Stomach (tissue), 4 donors: ENCODE results near the gene DDB1.

Source experiments
- POLR2AphosphoS5 ChIP-seq, 3 donors: sonication (generic); formaldehyde crosslinking; IDR thresholded peaks; one replicate each; pipeline ENCODE4 v1.6.1; 2016; ENCODE audit warnings: antibody characterized with exemption in 3 of 3
- TF ChIP-seq, protein P1 (sequence below), 7 experiments: fragments of 450-650 bp in 4 of 7; fragments of 200-600 bp in 3 of 7; sonication (generic) in 3 of 7; IDR thresholded peaks; one replicate each; pipeline ENCODE4 v1.5.1; 2016 to 2019; ENCODE audit warnings: antibody characterized with exemption in 7 of 7, control low read depth in 2 of 7, mild to moderate bottlenecking in 1 of 7

DNA sequence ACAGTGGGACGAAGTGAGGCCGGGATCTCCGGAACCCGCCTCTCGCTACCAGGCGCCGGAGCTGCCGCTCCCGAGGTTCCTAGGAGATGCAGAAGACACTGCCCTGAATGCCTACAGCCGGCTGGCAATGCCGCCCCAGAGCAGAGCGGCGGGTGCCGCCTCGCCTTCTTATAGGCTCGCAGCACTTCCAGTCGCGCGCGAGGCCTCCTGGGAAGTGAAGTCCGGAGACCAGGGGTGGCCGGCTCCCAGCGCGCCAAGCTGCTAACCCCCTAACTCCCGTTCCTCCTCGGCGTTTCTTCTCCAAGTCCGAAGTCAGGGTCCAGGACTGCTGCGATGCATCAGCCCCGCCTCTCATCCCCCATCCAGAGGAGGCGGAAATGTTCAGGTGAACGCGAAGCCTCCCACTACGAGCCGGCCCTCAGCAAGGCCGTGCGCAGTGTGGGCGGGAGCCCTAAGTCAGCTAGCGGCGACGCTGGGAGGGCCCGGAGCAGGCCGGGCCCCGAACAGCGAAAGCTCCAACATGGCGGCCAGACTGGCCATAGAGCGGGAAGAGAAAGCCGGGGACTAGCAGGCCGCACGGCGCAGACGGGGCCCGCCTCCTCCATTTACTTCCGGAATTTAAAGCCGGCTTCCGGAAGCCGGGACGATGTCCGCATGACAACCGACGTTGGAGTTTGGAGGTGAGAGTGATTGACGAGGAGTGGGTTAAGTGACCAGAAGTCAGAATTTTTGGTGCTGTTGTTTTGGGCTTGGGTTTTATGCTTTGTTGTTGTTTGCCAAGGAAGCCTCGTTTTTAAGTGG lies 29.0 kb upstream of the DDB1 start, which contains the start of the genes CYB561A3 and TMEM138:
- TF ChIP-seq POLR2AphosphoS5 (IDR thresholded peaks at IDR 0.05) = peak; percentile 88 to 92 (median 91)
- TF ChIP-seq, protein P1, sequence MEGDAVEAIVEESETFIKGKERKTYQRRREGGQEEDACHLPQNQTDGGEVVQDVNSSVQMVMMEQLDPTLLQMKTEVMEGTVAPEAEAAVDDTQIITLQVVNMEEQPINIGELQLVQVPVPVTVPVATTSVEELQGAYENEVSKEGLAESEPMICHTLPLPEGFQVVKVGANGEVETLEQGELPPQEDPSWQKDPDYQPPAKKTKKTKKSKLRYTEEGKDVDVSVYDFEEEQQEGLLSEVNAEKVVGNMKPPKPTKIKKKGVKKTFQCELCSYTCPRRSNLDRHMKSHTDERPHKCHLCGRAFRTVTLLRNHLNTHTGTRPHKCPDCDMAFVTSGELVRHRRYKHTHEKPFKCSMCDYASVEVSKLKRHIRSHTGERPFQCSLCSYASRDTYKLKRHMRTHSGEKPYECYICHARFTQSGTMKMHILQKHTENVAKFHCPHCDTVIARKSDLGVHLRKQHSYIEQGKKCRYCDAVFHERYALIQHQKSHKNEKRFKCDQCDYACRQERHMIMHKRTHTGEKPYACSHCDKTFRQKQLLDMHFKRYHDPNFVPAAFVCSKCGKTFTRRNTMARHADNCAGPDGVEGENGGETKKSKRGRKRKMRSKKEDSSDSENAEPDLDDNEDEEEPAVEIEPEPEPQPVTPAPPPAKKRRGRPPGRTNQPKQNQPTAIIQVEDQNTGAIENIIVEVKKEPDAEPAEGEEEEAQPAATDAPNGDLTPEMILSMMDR (IDR thresholded peaks at IDR 0.05) = no peak
